Neural cell (in vitro differentiated cells): ENCODE data around the gene HOXB5.

ENCODE experiments used
- EZH2 ChIP-seq: fragments of 200-600, 300-800 bp; shearing (Covaris generic), sonication (generic); IDR thresholded peaks from 2 replicates; pipeline ENCODE4 v1.6.1; 2014; ENCODE audit warnings: antibody characterized with exemption, low read length, borderline replicate concordance, mild to moderate bottlenecking; ENCODE audit not compliant: insufficient read depth, poor library complexity, severe bottlenecking
- TF ChIP-seq, protein P1 (sequence below): fragments of 450-650 bp; IDR thresholded peaks from 2 replicates; pipeline ENCODE4 v1.5.1; 2014; ENCODE audit warnings: antibody characterized with exemption, mild to moderate bottlenecking, moderate library complexity; ENCODE audit not compliant: poor library complexity, severe bottlenecking

GRCh38 chr17:48571024-48571818 is 22.4 kb downstream of the HOXB5 start:
- TF ChIP-seq EZH2, result no peak
- TF ChIP-seq, protein P1, sequence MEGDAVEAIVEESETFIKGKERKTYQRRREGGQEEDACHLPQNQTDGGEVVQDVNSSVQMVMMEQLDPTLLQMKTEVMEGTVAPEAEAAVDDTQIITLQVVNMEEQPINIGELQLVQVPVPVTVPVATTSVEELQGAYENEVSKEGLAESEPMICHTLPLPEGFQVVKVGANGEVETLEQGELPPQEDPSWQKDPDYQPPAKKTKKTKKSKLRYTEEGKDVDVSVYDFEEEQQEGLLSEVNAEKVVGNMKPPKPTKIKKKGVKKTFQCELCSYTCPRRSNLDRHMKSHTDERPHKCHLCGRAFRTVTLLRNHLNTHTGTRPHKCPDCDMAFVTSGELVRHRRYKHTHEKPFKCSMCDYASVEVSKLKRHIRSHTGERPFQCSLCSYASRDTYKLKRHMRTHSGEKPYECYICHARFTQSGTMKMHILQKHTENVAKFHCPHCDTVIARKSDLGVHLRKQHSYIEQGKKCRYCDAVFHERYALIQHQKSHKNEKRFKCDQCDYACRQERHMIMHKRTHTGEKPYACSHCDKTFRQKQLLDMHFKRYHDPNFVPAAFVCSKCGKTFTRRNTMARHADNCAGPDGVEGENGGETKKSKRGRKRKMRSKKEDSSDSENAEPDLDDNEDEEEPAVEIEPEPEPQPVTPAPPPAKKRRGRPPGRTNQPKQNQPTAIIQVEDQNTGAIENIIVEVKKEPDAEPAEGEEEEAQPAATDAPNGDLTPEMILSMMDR, result no peak
